Measurements from ENCODE around the gene CAMKK2.
"Not testable (repeated sequence)": the region's sequence is repeated elsewhere in the genome, so short reads cannot be mapped to it uniquely, and the experiment has no call there.

The CAMKK2 gene

DNA sequence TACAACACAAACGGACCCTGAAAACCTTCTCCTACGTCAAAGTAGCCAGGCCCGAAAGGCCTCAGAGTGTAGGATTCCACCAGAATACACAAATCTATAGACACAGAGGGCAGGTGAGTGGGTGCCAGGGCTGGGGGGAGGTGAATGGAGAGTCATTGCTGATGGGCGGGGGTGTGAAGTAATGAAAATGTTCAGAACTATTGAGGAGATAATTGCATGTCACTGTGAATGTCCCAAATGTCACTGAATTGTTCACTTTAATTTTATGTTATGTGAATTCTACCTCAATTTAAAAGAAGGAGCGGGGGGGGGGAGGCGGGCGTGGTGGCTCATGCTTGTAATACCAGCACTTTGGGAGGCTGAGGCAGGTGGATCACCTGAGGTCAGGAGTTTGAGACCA, 50.6 kb downstream of the CAMKK2 start:
- no peak for DNase-seq (ENCODE audit: low read depth in 2 of 2)

DNA sequence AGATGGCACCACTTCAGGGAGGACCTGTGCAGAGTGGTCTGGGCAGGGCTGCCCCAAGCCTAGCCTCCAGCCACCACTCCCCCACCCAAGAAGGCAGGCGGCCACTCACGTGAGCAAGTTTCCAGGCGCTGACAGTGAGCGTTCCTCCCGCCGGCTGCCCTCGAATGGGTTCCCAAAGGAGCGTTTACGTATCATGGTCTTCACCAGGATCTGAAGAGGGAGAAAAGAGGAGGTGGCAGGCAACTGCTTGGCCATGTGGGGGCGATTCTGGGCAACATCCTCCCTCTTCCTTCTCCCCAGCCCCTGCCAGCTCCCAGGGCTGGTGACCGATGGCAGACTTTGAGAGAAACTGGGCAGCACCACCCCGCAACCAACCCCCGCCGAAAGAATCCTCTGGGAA, 51.5 kb downstream of the CAMKK2 start:
- DNase-seq (ENCODE audit: low read depth in 2 of 2): no peak

DNA sequence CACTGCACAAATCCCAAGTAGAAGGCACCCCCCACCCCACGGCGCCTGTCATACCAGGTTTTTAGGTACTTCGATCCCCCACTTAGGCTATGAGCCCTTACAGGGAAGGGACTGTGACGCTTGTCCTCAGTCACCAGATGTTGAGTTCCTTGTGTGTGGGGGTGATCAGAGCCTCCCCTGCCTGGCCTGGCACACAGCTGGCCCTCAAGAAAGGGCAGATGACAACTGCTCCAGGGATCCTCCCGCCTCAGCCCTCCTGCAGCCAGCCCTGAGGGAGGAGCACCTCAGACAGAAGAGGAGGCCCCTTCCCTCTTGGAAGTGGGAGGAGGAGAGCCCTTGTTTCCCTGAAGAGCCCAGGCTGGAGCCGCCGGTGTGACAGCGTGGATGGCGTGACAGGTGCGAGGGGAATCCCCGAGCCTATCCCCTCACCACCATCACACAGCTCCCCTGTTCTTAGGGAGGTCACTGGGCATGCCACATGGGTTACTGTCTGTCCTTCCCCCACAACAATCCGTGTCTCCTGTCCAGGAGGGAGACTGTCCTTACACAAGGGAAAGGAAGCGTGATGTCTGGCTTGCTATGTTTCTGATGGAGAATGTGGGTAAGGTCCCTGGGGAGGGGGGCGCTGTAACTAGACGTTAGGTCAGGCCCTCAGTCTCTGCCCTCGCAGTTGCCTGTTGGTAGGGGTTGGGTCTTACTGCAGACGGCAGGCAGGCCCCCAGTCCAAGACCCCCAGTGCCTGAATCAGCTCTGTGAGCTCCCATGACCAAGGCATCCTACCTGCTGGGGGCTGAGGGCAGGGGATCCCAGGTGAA, 55.1 kb downstream of the CAMKK2 start:
- no peak for DNase-seq (ENCODE audit: low read depth in 2 of 2)

DNA sequence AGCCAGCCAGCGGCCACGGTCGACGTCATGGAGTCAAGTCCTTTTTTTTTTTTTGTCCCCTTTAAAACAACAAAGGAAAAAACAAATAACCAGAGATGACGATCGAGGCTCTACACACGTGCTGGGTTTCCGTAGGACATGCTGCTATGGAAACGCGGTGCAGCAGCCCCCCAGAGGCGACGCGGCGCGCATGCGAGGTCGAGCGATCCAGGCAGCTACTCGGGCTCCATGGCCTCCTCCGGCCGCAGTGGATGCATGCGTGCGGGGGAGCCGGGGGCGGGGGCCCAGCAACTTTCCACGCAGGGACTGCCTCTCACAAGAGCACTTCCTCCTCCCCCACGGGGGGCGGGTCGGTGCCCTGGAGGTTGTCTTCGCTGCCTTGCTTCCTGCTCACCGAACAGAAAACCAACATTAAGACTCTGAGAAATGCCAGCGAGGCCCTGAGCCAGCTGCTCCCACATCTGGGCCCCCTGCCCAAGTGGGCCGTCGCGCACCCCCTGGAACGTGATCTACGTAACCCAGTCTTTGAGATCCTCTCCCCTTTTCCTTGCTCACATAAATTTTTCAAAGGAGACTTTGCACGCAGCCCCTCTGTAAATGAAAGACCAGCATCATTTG, 55.9 kb downstream of the CAMKK2 start:
- DNase-seq (ENCODE audit: low read depth in 2 of 2): peak; percentile 69 to 78

DNA sequence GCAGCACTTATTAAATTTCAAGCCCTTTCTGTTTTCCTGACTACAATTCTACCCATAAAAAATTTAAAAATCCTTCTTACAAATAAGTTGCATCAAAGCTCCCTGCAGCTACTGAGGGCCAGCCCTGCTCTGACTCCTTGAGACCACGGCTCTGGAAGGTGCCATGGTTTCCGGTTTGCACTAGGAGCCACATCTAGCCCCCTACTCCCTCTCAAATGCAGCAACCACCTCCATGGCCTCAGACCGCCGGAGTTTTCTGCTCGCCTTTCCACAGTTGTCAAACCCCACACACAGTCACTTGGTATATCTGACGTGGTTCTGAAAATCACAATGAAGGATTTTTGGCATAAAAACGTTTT, 56.5 kb downstream of the CAMKK2 start:
- no peak for DNase-seq (ENCODE audit: low read depth in 2 of 2)

DNA sequence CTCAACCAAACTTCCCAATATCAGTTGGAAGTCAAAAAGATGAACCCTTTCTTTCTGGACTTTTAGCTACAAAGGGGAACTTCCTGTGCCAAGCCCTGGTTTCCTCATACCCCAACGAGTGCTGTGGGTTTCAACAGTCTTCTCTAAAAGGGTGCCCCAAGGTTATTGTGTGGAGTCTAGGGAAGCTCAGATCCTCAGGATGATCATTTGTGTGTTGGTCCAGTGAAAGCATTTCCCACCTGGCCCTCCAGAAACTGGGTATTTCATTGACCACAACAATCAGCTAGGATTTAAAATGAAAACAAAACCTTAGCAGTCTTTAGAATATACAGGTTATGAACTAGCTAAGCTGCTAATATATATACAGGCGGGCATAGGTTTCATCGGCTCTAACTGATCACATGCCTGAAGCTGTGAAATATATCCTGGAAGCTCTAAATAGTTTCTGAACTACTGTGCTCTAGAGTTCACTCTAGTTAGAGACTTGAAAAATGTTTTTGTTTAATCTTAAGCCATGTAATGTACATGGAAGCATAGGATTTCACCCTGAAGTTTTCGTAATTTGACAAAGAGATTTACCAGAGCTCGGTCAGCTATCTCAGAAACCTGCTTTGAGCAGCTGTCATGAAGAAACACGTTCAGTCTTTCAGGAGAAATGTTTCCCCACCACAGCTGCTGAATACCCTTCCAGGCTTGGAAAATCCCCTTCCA, 57.0 kb downstream of the CAMKK2 start:
- no peak for DNase-seq (ENCODE audit: low read depth in 2 of 2)

DNA sequence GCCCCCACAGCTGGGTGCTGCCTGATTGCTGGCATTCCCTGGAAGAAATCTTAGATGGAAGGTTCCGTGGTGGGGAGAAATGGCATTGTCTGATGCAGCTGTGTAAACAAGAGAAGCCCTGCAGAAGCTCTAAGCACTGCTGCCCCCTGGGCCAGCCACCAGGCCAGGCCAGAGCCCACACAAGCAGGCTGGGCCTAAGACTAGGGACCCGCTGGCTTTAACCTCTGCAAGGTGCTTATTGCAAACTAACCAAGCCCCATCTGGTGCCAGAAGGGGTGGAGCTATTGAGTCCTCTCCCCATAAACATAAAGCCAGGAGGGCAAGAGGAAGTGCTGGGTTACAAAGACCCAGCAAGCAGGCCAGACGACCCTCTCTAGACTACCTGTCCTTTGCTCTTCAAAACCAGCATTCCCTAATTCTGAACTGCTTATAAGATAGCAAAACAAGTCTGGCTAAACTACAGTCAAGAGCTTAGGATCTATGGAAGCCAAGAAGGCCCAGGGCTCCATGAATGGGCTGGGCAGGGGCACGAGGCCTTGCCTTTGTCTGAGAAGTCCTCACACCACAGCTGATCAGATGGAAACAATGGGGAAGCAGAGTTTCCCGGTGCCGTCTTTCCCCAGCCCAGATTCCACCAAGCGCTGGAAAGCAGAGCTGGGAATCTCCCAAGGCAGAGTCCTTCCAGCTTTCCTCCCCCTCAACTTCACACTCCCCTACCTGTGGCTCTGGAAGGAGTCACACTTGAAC, 57.7 kb downstream of the CAMKK2 start:
- DNase-seq (ENCODE audit: low read depth in 2 of 2): no peak

DNA sequence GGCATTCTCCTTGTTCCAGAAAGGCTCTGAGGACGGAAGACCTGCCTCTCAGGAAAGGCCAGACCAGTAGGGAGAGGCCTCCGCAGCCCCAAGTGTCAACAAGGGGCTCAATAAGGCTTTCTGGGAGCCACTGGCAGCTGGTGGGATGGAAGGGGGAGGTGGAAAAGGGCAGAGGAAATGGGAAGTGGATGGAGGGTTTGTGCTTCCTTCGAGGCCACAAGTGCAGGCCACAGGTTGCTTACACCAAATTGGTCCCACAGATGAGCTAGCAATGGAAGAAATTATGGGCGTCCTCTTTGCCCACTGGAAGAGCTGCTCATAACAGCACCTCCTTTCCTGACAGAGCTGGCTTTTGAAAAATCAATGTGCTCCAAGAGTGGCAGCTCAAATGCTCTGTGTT, 58.4 kb downstream of the CAMKK2 start:
- no peak for DNase-seq (ENCODE audit: low read depth in 2 of 2)

DNA sequence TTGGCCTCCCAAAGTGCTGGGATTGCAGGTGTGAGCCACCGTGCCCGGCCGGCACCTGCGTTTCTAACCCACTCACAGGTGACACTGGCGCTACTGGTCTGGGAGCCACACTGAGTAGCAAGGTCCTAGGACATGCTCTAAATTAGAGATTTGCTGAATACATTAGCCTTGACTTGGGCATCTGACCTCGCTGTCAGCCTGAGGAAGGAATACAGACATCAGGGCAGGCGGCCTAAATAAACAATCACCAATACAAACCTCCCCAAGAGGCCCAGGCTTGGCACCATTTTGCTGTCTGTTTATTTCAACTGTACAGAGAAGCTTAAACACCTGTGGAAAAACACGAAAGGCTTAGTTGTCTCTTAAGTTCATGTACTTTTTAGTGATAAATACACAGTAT, 59.1 kb downstream of the CAMKK2 start:
- no peak for DNase-seq (ENCODE audit: low read depth in 2 of 2)

DNA sequence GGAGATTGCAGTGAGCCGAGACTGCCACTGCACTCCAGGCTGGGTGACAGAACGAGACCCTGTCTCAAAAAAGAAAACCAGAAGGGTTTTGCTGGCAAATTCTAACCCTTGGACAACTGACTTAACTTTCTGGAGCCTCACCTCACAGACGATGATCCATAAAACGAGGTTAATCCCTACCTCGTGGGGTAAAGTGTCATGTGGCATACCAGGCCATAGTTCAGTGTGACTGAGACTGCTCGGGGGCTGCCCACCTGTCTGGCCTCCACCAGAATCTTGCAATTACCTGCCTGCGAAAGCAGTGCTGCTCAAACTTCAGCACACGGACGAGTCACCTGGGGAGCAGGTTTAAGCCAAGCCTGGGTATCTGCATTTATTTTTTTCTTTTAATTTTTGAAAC, 59.7 kb downstream of the CAMKK2 start:
- no peak for DNase-seq (ENCODE audit: low read depth in 2 of 2)

DNA sequence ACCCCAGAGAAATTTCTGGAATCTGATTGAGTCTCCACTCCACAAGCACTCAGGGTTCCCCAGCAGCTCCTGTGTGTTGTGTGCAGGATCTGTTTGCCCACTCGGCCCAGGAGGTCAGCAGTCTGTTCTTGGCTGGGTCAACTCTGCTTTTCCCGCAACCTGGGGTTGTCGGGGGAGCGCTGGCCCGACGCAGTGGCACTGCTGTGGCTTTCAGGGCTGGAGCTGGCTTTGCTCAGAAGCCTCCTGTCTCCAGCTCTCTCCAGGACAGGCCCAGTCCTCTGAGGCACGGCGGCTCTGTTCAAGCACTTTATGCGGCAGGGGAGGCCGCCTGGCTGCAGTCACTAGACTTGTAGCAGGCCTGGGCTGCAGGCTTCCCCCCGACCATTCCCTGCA, 62.9 kb downstream of the CAMKK2 start:
- no peak for DNase-seq (ENCODE audit: low read depth in 2 of 2)

DNA sequence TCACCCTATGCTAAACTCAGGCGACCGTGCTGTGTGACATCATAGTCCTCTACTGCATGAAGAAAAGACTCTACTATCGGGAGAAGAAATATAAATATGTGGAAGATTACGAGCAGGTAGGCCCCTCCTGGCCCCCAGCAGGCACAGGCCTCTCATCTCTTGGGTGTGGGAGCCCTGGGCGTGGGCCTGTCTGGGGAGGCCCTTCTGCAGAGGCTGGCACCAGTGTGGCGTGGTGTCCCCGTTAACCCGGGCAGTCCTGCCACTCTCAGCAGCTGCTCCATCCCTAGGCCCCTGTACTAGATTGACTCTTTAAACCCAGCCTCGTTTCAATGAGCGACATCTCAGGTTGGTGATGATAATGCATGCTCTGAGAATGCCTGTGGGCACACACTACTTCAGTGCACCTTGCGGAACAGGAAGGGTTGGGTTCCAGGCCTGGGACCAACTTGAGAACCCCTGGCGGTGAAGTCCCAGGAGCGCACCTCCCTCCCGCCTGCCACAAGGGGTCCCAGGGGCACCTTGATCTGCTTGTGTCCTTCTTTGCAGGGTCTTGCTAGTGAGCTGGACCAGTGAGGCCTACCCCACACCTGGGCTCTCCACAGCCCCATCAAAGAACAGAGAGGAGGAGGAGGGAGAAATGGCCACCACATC, 63.4 kb downstream of the CAMKK2 start:
- no peak for DNase-seq (ENCODE audit: low read depth in 2 of 2)

DNA sequence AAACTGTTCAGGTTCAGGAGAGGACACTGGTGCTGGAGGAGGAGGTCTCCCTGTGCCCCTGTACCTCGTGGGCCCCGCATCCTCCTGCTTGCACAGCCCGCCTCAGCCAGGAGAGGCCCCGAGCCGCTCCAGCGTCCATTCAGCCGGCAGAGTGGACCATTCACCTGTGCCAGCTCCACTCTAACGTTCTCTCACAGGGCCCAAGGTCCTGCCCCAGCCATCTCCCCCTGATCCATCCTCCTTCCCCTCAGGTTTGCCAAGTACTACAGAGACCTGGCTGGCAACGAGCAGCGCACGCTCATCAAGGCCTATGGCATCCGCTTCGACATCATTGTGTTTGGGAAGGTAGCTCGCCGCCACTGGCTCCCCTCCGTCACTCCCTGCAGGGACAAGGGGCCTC, 64.3 kb downstream of the CAMKK2 start:
- DNase-seq (ENCODE audit: low read depth in 2 of 2): no peak

DNA sequence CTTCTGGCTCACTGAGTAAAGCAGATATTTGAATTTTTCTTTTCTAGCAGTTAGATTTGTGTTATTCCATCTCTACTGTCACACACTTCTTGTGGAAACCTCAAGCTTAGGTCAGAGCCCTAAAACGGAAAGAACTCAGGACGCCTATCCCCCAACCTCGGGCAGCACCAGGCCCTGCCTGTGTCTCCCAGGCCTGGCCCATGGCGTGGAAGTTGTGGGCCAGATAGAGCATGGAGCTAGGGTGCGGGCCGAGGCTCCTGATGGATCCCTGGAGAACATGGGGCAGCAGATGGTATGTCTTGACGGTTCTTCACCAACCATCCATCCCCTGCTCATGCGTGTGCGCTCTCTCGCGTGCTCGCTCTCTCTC, 66.0 kb downstream of the CAMKK2 start:
- DNase-seq (ENCODE audit: low read depth in 2 of 2): no peak

DNA sequence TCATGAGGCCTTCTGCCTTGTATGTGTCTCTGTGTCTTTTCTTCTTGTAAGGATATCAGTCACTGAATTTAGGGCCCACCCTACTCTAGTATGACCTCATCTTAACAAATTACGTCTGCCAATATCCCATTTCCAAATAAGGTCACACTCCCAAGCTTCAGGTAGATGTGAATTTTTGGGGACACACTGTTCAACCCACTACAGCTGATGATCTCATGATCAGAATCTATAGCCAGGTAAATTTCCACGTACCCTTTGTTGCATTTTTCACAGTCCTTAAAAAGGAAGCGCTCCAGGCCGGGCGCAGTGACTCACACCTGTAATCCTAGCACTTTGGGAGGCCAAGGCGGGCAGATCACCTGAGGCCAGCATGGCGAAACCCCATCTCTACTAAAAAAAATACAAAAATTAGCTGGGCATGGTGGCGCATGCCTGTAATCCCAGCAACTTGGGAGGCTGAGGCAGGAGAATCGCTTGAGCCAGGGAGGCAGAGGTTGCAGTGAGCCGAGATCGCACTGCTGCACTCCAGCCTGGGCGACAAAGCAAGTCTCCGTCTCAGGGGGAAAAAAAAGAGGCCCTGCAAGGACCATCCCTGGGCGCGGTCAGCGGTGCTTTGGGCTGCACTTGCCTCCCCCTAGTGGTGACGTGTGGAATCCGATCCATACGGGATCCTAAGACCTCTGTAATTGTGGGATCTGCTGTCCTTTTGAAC, 66.5 kb downstream of the CAMKK2 start:
- DNase-seq (ENCODE audit: low read depth in 2 of 2): peak; percentile 42 to 49

DNA sequence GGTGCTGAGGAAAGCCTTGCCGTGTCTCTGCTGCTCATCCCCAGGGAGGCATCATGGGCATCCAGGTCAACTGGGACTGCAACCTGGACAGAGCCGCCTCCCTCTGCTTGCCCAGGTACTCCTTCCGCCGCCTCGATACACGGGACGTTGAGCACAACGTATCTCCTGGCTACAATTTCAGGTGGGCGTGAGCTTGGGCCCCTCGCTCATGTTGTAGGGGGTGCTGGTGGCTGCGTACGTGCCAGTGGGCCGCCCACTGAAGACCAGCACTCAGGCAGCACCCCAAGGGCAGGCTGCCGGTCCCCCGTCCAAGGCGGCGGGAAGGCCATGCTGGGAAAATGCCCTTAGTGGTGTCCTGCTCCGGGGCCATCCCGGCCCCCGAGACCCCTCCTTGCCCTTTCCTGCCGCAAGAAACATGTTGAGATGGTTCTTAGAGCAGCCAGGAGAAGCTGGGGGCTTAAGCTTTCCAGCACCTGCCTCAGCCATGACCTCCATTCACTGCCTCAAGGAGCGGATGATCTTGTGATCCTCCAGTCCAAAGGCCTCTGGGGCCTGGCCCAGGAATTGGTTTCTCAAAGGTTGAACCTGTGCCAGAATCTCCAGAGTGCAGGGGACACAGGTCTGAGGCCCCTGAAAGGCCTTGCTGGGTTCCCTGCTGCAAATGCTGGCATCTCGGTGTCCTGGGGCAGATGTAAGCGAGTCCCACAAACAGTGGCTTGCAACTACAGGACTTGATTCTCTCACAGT, 67.4 kb downstream of the CAMKK2 start:
- DNase-seq (ENCODE audit: low read depth in 2 of 2): no peak

DNA sequence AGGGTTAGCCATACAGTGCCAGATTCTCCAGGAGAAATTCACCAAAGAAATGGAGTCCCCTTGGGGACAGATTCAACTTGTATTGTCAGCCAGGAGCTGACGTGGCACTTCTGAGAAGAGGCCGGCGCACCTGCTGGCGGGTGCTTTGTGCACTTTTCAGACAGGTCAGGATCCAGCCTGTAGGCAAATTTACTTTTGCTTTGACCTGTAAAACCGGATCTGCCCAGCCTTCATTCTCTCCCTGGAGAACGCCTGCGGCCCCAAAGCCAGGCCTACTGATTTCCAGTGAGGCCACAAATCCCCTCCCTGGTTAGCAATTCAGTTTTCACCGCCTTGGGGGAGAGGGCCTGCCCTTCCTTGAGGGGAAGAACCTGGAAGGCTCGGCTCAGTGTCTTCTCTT, 69.2 kb downstream of the CAMKK2 start:
- no peak for DNase-seq (ENCODE audit: low read depth in 2 of 2)

DNA sequence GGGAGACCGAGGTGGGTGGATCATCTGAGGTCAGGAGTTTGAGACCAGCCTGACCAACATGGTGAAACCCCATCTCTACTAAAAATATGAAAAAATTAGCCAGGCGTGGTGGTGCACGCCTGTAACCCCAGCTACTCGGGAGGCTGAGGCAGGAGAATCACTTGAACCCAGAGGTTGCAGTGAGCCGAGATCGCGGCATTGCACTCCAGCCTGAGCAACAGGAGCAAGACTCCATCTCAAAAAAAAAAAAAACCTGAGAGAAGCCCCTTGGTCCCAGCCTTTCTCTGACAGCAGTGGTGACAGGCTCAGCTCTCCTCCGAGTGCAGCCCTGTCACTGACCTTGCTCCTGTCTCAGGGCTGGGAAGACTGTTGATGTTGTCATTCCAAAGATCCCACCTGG, 69.6 kb downstream of the CAMKK2 start:
- DNase-seq (ENCODE audit: low read depth in 2 of 2): not testable (repeated sequence)

DNA sequence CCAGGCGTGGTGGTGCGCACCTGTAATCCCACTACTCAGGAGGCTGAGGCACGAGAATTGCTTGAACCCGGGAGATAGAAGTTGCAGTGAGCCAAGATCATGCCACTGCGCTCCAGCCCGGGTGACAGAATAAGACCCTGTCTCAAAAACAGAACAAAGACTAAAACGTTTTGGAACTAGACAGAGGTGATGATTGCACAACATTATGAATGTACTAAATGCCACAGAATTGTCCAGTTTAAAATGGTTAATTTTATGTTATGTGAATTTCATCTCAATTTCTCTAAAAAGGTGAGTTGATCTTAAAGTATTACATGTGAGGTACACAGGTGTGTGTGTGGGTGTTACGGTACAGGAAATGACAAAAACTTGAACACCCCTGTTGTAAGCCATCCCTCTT, 70.1 kb downstream of the CAMKK2 start:
- DNase-seq (ENCODE audit: low read depth in 2 of 2): no peak

DNA sequence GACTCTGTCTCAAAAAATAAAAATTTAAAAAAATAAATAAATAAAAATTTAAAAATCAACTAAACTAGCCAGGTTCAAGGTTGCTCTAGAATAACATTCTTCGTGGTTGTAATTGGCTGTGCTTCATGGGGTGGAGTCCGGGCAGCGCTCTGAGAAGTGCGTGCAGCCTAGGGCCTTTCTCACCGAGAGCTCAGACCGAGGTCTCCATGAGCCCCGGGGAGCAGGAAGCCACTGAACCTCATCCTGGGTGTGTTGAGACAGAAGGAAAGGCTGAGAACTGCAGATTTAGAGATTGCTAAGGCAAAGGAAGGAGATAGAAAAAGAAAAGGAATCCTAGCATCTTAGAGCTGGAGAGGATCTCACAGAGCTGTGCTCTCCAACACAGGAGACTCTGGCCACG, 71.9 kb downstream of the CAMKK2 start:
- DNase-seq (ENCODE audit: low read depth in 2 of 2): no peak
